Measurements from ENCODE around the gene GAB2. TPM values are rescaled to one million over a fixed set of nuclear protein-coding genes. Genes with fewer than 3 reads are reported as not detected.

GAB2 gene
- total RNA-seq, 4 donors from 2014 or later, result 23.3 to 65.6 (median 58.8) TPM

DNA sequence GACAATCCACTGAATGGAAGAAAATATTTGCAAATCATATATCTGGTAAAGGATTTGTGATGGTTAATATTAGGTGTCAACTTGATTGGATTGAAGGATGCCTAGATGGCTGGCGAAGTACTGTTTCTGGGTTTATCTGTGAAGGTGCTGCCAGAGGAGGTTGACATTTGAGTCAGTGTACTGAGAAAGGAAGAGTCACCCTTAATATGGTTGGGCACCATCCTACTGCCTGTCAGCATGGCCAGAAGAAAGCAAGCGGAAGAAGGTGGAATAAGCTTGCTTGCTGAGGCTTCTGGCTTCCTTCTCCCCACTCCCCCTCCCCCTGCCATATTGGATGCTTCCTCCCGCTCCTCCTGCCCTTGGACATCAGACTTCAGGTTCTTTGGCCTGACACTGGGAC is 101.9 kb downstream of the GAB2 start:
- TF ChIP-seq, protein P1, sequence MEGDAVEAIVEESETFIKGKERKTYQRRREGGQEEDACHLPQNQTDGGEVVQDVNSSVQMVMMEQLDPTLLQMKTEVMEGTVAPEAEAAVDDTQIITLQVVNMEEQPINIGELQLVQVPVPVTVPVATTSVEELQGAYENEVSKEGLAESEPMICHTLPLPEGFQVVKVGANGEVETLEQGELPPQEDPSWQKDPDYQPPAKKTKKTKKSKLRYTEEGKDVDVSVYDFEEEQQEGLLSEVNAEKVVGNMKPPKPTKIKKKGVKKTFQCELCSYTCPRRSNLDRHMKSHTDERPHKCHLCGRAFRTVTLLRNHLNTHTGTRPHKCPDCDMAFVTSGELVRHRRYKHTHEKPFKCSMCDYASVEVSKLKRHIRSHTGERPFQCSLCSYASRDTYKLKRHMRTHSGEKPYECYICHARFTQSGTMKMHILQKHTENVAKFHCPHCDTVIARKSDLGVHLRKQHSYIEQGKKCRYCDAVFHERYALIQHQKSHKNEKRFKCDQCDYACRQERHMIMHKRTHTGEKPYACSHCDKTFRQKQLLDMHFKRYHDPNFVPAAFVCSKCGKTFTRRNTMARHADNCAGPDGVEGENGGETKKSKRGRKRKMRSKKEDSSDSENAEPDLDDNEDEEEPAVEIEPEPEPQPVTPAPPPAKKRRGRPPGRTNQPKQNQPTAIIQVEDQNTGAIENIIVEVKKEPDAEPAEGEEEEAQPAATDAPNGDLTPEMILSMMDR (IDR thresholded peaks at IDR 0.05; ENCODE audit: low read depth), result no peak

DNA sequence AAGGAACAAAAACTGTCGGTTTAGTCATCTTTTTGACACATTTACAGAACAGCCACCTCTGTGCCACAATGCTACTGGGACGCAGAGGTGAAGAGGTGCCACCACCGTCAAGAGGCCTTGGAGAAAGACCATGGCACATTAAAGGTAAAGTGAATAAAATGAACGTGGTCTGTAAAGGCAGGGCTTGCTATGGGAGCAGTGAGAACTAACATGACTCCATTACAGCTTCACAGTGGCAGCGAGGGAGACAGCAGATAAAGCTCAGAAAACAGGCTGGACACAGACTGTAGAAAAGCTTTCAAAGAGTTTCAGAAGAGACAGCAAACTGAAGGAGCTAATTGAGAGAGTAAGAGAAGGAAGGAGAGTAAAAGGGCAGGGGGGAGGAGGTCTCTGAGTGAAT is 102.9 kb downstream of the GAB2 start:
- TF ChIP-seq, protein P1 (IDR thresholded peaks at IDR 0.05; ENCODE audit: low read depth), result no peak

DNA sequence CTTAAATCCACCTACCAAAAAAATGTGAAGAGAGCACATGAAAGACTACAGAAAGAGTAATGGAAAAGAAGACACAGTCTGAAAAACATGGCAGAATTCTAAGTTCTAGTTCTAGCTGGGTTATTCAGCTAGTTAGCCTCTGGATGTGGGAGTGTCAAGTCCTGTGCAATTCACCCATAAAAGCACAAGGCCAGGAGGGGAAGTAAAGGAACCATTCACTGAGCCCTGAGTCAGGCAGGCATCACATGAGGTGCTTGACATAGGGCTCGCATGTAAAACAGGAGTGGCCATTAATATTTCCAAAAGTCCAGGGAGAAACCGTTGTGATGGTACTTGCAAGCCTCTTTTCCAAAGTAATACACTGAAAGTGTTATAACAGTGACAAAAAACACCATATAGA is 103.7 kb downstream of the GAB2 start:
- TF ChIP-seq, protein P1 (IDR thresholded peaks at IDR 0.05; ENCODE audit: low read depth), result no peak

DNA sequence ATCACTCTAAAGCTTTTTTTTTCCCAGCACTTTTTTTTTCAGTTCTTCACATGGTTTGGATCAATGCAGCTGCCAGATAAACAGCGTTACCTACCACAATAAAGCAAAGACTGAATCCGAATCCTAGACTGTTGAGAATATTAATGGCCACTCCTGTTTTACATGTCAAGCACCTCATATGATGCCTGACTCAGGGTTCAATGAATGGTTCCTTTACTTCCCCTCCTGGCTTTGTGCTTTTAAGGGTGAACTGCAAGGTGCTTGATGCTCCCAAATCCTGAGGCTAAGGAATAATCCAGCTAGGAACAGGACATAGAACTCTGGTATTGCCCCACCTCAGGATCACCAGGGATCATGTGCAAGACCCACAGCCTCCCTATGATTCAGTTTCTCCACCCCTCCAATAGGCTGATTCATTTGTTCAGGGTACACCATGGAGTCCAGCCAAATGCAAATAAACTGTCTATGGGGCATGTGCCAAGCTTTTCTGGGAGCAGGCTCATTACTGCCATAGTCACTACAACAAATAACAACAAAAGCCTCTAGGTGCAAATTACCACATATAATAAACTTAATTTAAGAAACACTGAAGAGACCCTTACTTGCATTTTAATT is 104.3 kb downstream of the GAB2 start:
- TF ChIP-seq, protein P1 (IDR thresholded peaks at IDR 0.05; ENCODE audit: low read depth), result no peak

DNA sequence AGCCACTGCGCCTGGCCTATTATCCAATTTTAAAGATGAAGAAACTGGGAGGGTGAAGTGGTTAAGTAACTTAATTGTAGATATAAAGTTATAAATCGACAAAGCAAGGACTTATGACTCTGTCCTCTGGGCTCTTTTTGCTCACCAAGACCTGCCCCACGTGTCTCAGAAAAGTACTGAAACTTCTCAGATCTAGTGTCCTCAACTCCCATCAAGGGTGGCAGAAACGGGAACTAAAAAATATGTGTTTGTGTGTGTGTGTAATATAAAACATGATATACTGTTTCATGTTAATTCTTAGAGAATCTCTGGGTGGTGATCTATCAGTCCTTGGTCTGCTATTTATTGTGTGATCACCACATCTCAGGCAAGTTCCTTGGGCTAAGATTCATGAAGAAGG is 104.9 kb downstream of the GAB2 start:
- TF ChIP-seq, protein P1 (IDR thresholded peaks at IDR 0.05; ENCODE audit: low read depth), result no peak

DNA sequence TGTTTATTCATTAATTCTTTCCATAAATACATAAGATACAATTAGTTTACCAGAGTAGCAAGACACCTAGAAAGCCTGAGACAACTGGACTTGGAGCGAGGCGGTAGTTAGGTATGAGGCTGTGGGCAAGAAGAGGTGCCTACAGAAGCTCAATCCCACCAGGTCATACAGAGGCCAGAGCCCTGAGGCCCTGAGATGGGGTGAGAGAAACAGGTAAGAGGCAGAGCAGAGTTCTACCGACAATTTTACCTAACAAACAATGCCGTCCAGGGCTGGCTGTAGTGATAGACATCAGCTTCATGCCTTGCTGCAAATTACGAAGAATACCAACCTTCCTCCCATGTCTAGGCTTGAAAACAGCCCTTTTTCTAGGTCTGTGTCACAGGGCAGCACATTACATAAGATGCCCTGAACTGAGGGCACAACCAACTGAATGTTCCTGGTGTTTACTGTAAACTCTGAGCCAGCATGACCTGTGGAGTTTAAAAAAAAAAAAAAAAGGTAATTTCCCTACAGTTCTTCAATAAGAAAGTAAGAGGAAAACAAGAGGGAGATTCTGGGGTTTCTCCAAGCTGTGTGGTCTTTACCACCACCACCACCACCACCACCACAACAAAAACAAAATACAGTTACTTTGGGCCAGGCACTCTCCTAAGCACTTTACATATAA is 105.8 kb downstream of the GAB2 start:
- TF ChIP-seq, protein P1 (IDR thresholded peaks at IDR 0.05; ENCODE audit: low read depth), result no peak

DNA sequence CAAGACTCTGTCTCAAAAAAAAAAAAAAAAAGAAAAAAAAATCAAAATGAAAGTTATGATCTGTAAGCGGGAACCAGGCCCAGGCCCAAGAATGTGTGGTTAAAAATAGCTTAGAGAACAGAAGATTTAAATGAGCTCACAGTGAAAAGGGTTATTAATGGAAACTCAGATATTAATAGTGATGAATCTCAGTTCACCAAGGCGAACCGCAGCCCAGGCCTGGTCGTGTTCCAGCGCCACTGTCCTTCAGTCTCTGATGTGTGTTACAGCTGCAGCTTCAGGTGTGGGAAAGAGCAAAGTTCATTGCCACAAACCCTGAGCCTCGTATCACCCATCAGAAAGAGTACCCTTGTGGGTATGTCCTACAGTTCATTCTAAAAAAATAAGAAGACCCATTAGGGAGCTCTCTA is 107.1 kb downstream of the GAB2 start:
- TF ChIP-seq, protein P1 (IDR thresholded peaks at IDR 0.05; ENCODE audit: low read depth), result no peak

All from subcutaneous adipose tissue (tissue), 4 donors.